Spleen (tissue), 11 donors: ENCODE measurements around the gene FHAD1. TPM values are rescaled to one million over a fixed set of nuclear protein-coding genes. Genes with fewer than 3 reads are reported as not detected.
"Not testable (repeated sequence)": the region's sequence is repeated elsewhere in the genome, so short reads cannot be mapped to it uniquely, and the experiment has no call there.

Source experiments
- DNase-seq: peaks from one replicate; pipeline ENCODE4 v3.0.0-alpha.2; 2020
- H3K27ac ChIP-seq, 8 donors: fragments of 200-600 bp; sonication (generic) in 7 of 8; 1 replicate in 4 of 8; 2 replicates in 4 of 8; pipeline versions ENCODE4 v1.5.0 to v1.8.0; 2016 to 2021; ENCODE audit warnings: inconsistent platforms in 4 of 8, mild to moderate bottlenecking in 4 of 8, moderate library complexity in 1 of 8
- H3K27me3 ChIP-seq, 7 donors: fragments of 200-600 bp; sonication (generic) in 6 of 7; replicated peaks in 1 of 7; 1 replicate in 4 of 7; 2 replicates in 3 of 7; pipeline versions ENCODE4 v1.5.0 to v1.8.0; 2016 to 2021; ENCODE audit warnings: inconsistent platforms in 3 of 7, mild to moderate bottlenecking in 1 of 7
- H3K36me3 ChIP-seq, 6 donors: fragments of 200-600 bp; sonication (generic) in 5 of 6; 1 replicate in 4 of 6; 2 replicates in 2 of 6; pipeline versions ENCODE4 v1.5.0 to v1.8.0; 2016 to 2021; ENCODE audit warnings: inconsistent platforms in 2 of 6
- H3K4me1 ChIP-seq, 6 donors: fragments of 200-600 bp; sonication (generic) in 5 of 6; 1 replicate in 3 of 6; 2 replicates in 3 of 6; pipeline versions ENCODE4 v1.5.0 to v1.8.0; 2016 to 2021; ENCODE audit warnings: inconsistent platforms in 3 of 6
- H3K4me3 ChIP-seq, 8 donors: fragments of 200-600 bp; sonication (generic) in 7 of 8; 1 replicate in 4 of 8; 2 replicates in 4 of 8; pipeline versions ENCODE4 v1.5.0 to v1.8.0; 2016 to 2021; ENCODE audit warnings: inconsistent platforms in 4 of 8, mild to moderate bottlenecking in 4 of 8, moderate library complexity in 2 of 8
- H3K9me3 ChIP-seq, 8 donors: fragments of 200-600 bp; sonication (generic) in 7 of 8; 1 replicate in 4 of 8; 2 replicates in 4 of 8; pipeline versions ENCODE4 v1.5.0 to v1.8.0; 2016 to 2021; ENCODE audit warnings: inconsistent platforms in 4 of 8
- CTCF ChIP-seq, 11 experiments: fragments of 200-600 bp in 7 of 11; fragments of 450-650 bp in 4 of 11; sonication (generic) in 4 of 11; IDR thresholded peaks in 8 of 11; conservative IDR thresholded peaks in 3 of 11; 1 replicate in 7 of 11; 2 replicates in 4 of 11; pipeline versions ENCODE4 v1.4.0 to v1.8.0; 2016 to 2021; ENCODE audit warnings: antibody characterized with exemption in 11 of 11, inconsistent platforms in 4 of 11, mild to moderate bottlenecking in 1 of 11
- POLR2A ChIP-seq, 3 donors: fragments of 450-650 bp; IDR thresholded peaks; one replicate each; pipeline ENCODE4 v1.5.1; 2017; ENCODE audit warnings: antibody characterized with exemption in 3 of 3, mild to moderate bottlenecking in 1 of 3
- POLR2AphosphoS5 ChIP-seq, 3 donors: sonication (generic); formaldehyde crosslinking; IDR thresholded peaks; one replicate each; pipeline ENCODE4 v1.5.1; 2017; ENCODE audit warnings: antibody characterized with exemption in 3 of 3
- WGBS, 5 donors: extraction: QIAGEN DNeasy Blood & Tissue Kit in 3 of 5; methylation state at CpG; one replicate each; pipeline versions ENCODE4 v1.1.5 to v1.1.7; 2013 to 2018; 5-methylcytosine and 5-hydroxymethylcytosine counted together
- intact Hi-C: fragments of 100-400 bp; cut with DNase I; formaldehyde crosslinking; loops from one replicate; pipeline ENCODE4 v1.15.0; 2023; ENCODE audit warnings: low total_unique reads
- polyA plus RNA-seq, 3 donors: library from polyadenylated mRNA; stranded (reverse); fragments of 200-250 nt; gene quantifications; one replicate each; pipeline ENCODE4 v1.2.1, GENCODE V29; 2013
- total RNA-seq, 7 donors: library from RNA; depleted of rRNA in 3 of 7; stranded (reverse); fragments of >200 nt in 3 of 7; fragmentation: NEBNext Ultra II Directional in 4 of 7; extraction: Animal tissue kit (Norgen Biotek cat#: 25700) in 4 of 7; gene quantifications; one replicate each; pipeline versions ENCODE4 v1.1.0 to v1.2.1, GENCODE V29; 2016 to 2021
- donor health status: healthy with polysubstance abuse.
- donor health status: DM: no; HTN: no; CAD: no; lungs with moderate emphysema.
- donor health status: DM: no; HTN: no; CAD: no.
- donor health status: Bipolar disorder and iron deficiency.
- donor health status: healthy.
- donor health status: DM: no; HTN: no; CAD: no.
- donor health status: DM: yes; HTN: yes; CAD: no.

Gene FHAD1
- total and polyA plus RNA-seq, 10 donors: 0.22 to 1.0 (median 0.28) TPM; not detected in 3

GRCh38 chr1:15303935-15304334 is 56.9 kb downstream of the FHAD1 start:
- no peaks in the 10 kb centered on the region for H3K36me3 ChIP-seq
- H3K4me1 ChIP-seq: peaks cover 0 to 8% (median 0%) of the 10 kb centered on the region in 6 donors
- peaks cover 0 to 5% (median 0%) of the 10 kb centered on the region in 8 donors for H3K9me3 ChIP-seq
- TF ChIP-seq POLR2AphosphoS5 (IDR thresholded peaks at IDR 0.05) (no peak), CTCF (IDR thresholded peaks at IDR 0.05 in 8 of 11, conservative IDR thresholded peaks at IDR 0.05 in 3 of 11) (no peak), POLR2A (IDR thresholded peaks at IDR 0.05) (no peak)
- H3K27ac ChIP-seq: no peak overlapping the region
- H3K27me3 ChIP-seq: peaks cover 0 to 10% (median 0%) of the 10 kb centered on the region in 7 donors
- intact Hi-C loops: loop anchor here (2.0 kb wide), 1 partner anchor 175 kb away; no protein-coding TSS in a partner anchor
- no peak overlapping the region for H3K4me3 ChIP-seq
- DNase-seq: peak; percentile 15
- WGBS, 5 donors: 82 to 91% (median 88%) methylated on average over 6 of the region's 6 CpGs

GRCh38 chr1:15304708-15305467 is 57.9 kb downstream of the FHAD1 start:
- Histone ChIP-seq H3K9me3 (peaks cover 0 to 5% (median 0%) of the 10 kb centered on the region in 8 donors), H3K36me3 (no peaks in the 10 kb centered on the region), H3K27ac (no peak overlapping the region), H3K27me3 (peaks cover 0 to 10% (median 0%) of the 10 kb centered on the region in 7 donors), H3K4me3 (peak overlapping the region in 1 of 8 donors; percentile 16), H3K4me1 (peaks cover 0 to 8% (median 0%) of the 10 kb centered on the region in 6 donors)
- peak; percentile 55 to 88 (median 81) for TF ChIP-seq CTCF (IDR thresholded peaks at IDR 0.05 in 8 of 11, conservative IDR thresholded peaks at IDR 0.05 in 3 of 11)
- no peak for TF ChIP-seq POLR2AphosphoS5 (IDR thresholded peaks at IDR 0.05)
- TF ChIP-seq POLR2A (IDR thresholded peaks at IDR 0.05): no peak
- peak; percentile 86 for DNase-seq
- WGBS, 5 donors: 26 to 33% (median 32%) methylated on average over 15 of the region's 15 CpGs
- intact Hi-C loops: loop anchor here (2.0 kb wide), 1 partner anchor 176 kb away; no protein-coding TSS in a partner anchor

GRCh38 chr1:15305468-15305770 is 58.4 kb downstream of the FHAD1 start:
- 87 to 92% (median 88%) methylated on average over 7 of the region's 7 CpGs for WGBS, 5 donors
- H3K27ac ChIP-seq: no peak overlapping the region
- no peak overlapping the region for H3K4me3 ChIP-seq
- no peak for DNase-seq
- peaks cover 0 to 8% (median 0%) of the 10 kb centered on the region in 6 donors for H3K4me1 ChIP-seq
- H3K9me3 ChIP-seq: peaks cover 0 to 5% (median 0%) of the 10 kb centered on the region in 8 donors
- H3K36me3 ChIP-seq: no peaks in the 10 kb centered on the region
- peaks cover 0 to 10% (median 0%) of the 10 kb centered on the region in 7 donors for H3K27me3 ChIP-seq
- intact Hi-C loops: loop anchor here (2.0 kb wide), 1 partner anchor 177 kb away; no protein-coding TSS in a partner anchor
- TF ChIP-seq POLR2A (IDR thresholded peaks at IDR 0.05): no peak
- no peak for TF ChIP-seq POLR2AphosphoS5 (IDR thresholded peaks at IDR 0.05)
- TF ChIP-seq CTCF (IDR thresholded peaks at IDR 0.05 in 8 of 11, conservative IDR thresholded peaks at IDR 0.05 in 3 of 11): no peak

GRCh38 chr1:15306352-15306751 is 59.3 kb downstream of the FHAD1 start:
- H3K4me1 ChIP-seq, H3K36me3 ChIP-seq, H3K9me3 ChIP-seq, DNase-seq, intact Hi-C loops, H3K27ac ChIP-seq, H3K4me3 ChIP-seq: not testable (repeated sequence)
- peaks cover 0 to 10% (median 0%) of the 10 kb centered on the region in 7 donors for H3K27me3 ChIP-seq
- 42 to 83% (median 71%) methylated on average over 1 of the region's 1 CpG for WGBS, 5 donors
